ENCODE measurements around the gene ZNF770.
A peak's percentile ranks its signal among the peaks of the same experiment; 100 is the strongest.
"Not testable (repeated sequence)": the region's sequence is repeated elsewhere in the genome, so short reads cannot be mapped to it uniquely, and the experiment has no call there.

Gene ZNF770

DNA sequence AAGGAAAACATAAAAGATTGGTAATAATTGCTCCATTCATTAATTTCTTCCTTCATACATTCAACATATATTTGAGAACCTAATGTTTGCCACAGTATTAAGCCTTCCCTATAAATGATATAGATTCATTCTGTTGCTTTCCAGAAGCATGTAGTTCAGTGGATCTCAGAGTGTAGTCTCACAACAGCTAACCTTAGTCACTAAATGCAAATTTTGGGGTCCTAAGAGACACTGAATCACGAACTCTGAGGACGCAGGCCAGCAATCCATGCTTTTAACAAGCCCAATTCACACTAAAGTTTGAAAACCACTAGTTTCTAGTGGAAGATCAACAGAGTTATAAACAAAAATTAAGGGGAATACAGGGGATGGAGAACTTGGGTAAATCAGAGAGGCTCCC, 11.3 kb downstream of the ZNF770 start:
- DNase-seq (ENCODE audit: low read depth) = no peak
- TF ChIP-seq, protein P1, sequence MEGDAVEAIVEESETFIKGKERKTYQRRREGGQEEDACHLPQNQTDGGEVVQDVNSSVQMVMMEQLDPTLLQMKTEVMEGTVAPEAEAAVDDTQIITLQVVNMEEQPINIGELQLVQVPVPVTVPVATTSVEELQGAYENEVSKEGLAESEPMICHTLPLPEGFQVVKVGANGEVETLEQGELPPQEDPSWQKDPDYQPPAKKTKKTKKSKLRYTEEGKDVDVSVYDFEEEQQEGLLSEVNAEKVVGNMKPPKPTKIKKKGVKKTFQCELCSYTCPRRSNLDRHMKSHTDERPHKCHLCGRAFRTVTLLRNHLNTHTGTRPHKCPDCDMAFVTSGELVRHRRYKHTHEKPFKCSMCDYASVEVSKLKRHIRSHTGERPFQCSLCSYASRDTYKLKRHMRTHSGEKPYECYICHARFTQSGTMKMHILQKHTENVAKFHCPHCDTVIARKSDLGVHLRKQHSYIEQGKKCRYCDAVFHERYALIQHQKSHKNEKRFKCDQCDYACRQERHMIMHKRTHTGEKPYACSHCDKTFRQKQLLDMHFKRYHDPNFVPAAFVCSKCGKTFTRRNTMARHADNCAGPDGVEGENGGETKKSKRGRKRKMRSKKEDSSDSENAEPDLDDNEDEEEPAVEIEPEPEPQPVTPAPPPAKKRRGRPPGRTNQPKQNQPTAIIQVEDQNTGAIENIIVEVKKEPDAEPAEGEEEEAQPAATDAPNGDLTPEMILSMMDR (conservative IDR thresholded peaks at IDR 0.05; ENCODE audit: control insufficient read depth, insufficient read depth, low read depth, low read length) = no peak
- no peak overlapping the region for H3K4me3 ChIP-seq (ENCODE audit: control insufficient read depth, low read depth, low read length)

DNA sequence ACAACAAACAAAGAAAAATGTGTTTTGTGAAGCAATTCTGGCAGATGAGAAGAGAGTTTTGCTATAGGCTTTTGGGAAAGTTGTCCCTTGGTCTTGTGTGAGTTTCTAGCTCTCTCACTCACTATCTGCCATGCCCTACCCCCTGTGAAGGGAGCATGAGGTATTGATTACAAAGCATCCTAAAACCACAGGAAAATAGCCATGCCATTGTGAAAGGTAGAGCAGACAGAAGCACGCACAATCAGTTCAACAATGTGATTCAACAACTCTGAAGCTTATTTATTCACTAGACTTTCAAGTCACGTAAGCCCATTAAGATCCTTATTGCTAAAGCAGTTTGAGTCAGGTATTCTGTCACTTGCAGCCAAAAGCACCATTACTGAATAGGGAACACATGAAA, 12.0 kb downstream of the ZNF770 start:
- DNase-seq (ENCODE audit: low read depth) = no peak
- H3K4me3 ChIP-seq (ENCODE audit: control insufficient read depth, low read depth, low read length) = no peak overlapping the region
- TF ChIP-seq, protein P1 (conservative IDR thresholded peaks at IDR 0.05; ENCODE audit: control insufficient read depth, insufficient read depth, low read depth, low read length) = no peak

DNA sequence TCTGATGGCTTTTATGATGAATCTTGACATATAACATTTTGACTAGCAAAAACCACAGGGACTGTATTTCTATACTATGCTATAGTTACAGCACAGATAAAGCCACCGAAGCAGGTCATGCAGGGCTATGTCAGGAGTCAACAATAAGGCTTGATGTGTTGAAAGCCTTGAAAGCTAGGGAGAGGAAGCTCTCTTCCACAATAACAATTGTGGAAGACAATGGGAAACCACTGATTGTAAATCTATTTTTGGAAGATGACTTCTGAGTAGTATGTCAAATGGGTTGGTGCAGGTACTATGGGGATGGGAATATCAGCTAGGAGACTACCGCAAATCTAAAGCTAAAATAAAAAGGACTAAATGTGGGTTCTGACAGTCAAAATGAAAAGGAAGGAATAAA, 14.6 kb downstream of the ZNF770 start:
- no peak overlapping the region for H3K4me3 ChIP-seq (ENCODE audit: control insufficient read depth, low read depth, low read length)
- TF ChIP-seq, protein P1 (conservative IDR thresholded peaks at IDR 0.05; ENCODE audit: control insufficient read depth, insufficient read depth, low read depth, low read length) = no peak
- DNase-seq (ENCODE audit: low read depth) = no peak

DNA sequence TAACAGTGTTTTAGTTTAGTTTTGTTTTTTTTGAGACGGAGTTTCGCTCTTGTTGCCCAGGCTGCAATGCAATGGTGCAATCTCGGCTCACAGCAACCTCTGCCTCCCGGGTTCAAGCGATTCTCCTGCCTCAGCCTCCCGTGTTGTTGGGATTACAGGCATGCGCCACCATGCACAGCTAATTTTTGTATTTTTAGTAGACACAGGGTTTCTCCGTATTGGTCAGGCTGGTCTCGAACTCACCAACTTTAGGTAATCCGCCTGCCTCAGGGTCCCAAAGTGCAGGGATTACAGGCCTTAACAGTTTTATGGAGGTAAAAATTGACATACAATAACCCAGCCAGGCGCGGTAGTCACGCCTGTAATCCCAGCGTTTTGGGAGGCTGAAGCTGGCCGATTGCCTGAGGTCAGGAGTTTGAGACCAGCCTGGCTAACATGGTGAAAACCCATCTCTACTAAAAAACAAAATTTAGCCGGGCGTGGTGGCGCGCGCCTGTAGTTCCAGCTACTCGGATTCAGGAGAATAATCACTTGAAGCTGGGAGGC, 17.9 kb downstream of the ZNF770 start:
- not testable (repeated sequence) for DNase-seq (ENCODE audit: low read depth)
- peak overlapping the region; percentile 100 for H3K4me3 ChIP-seq (ENCODE audit: control insufficient read depth, low read depth, low read length)

DNA sequence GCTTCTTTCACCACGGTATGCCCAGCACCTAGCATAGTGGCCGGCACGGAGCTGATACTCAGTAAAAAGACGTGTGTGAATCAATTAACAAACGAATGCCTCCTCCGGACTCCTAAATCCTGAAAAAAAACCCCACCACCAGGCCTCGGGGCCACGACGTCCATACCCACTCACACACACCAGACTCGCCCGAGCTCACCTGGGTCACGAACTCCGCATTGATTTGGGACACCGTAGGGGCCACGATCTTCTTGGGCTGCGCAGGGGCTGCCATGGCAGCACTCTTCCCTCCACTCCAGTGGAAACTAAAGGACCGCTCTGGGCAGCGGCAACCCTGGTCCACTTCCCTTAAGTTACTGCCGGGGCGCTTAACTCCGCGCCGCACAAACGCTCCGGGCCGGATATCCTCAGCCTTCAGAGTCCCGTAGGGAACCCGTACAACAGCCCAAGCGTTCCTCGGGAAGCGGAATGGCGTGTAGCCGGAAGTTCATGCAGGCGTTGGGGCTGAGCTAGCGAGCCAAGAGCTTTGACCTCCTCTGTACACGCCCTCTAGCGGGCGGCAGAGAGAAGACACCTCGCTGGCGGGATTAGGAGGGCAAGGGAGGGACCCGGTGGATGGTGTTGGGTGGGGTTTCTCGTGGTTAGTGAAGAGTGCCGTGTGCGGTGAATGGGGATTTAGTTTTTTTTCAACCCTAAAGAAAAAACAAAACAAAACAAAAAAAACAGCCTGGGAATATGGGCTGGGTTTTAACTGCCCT, 18.6 kb downstream of the ZNF770 start, which contains the start of gene AQR:
AQR (minus strand) TSS at position 403 of the 758 bp plus-strand sequence; CDS start at position 274, 129 bp downstream.
- TF ChIP-seq, protein P1 (conservative IDR thresholded peaks at IDR 0.05; ENCODE audit: control insufficient read depth, insufficient read depth, low read depth, low read length) = peak; percentile 94
- H3K4me3 ChIP-seq (ENCODE audit: control insufficient read depth, low read depth, low read length) = peak within 1 kb of the TSS; percentile 100
- DNase-seq (ENCODE audit: low read depth) = peak; percentile 99

DNA sequence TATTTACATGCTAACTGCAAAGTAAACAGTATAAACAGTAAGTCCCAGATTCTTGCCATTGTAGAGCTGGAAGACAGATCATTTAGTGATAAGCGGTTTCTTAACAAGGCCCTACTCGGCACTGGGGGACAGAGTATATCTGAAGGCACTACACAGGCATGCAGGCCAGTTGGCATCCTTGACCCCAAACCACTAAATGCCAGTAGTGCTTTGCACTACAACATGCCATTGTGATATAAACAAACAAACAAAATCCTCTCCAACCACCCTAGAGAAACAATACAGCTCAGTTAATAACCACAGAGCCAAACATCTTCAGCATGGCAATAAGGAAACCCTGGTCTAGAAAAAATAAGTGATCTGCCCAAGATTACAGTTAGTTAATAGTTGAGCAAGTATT, 23.8 kb downstream of the ZNF770 start:
- TF ChIP-seq, protein P1 (conservative IDR thresholded peaks at IDR 0.05; ENCODE audit: control insufficient read depth, insufficient read depth, low read depth, low read length) = no peak
- DNase-seq (ENCODE audit: low read depth) = no peak

DNA sequence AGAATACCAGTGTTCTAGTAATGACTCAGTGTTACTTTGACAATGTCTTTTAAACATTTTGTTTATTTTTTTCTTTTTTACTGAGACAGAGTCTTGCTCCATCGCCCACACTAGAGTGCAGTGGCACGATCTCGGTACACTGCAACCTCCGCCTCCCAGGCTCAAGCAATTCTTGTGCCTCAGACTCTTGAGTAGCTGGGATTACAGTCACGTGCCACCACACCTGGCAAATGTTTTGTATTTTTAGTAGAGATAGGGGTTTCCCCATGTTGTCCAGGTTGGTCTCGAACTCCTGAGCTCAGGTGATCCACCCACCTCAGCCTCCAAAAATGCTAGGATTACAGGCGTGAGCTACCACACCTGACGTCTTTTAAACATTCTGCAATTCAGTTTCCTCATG, 34.2 kb downstream of the ZNF770 start:
- no peak overlapping the region for H3K4me3 ChIP-seq (ENCODE audit: control insufficient read depth, low read depth, low read length)
- TF ChIP-seq, protein P1 (conservative IDR thresholded peaks at IDR 0.05; ENCODE audit: control insufficient read depth, insufficient read depth, low read depth, low read length) = no peak
- no peak for DNase-seq (ENCODE audit: low read depth)

More for the DNA sequence above, 23.8 kb downstream of the ZNF770 start:
- H3K4me3 ChIP-seq (ENCODE audit: control insufficient read depth, low read depth, low read length) = no peak overlapping the region

All from fibroblast of mammary gland (primary cell).